Measurements from ENCODE around the gene SUSD6.

SUSD6 gene

GRCh38 chr14:69663300-69663643 lies 51.9 kb downstream of the SUSD6 start:
- Histone ChIP-seq H3K36me3 (replicated peaks; ENCODE audit: insufficient read depth, low read length) (no peaks in the 10 kb centered on the region), H2AFZ (ENCODE audit: low read length) (no peak overlapping the region), H3K4me1 (ENCODE audit: low read length) (peaks cover 3% of the 10 kb centered on the region; the same call in 1 of the 2 replicates), H3K4me3 (ENCODE audit: low read length) (no peak overlapping the region), H3K9me2 (replicated peaks; ENCODE audit: insufficient read depth, low read length) (no peaks in the 10 kb centered on the region), H3K27me3 (replicated peaks; ENCODE audit: insufficient read depth, low read length) (no peaks in the 10 kb centered on the region), H3K9me3 (replicated peaks; ENCODE audit: insufficient read depth, low read length) (no peaks in the 10 kb centered on the region), H3K79me2 (ENCODE audit: low read length) (peaks cover 81% of the 10 kb centered on the region), H3F3A (ENCODE audit: insufficient read depth, low read length) (no peaks in the 10 kb centered on the region), H3K27ac (ENCODE audit: low read length) (no peak overlapping the region), H4K20me1 (ENCODE audit: insufficient read depth, low read length) (no peaks in the 10 kb centered on the region), H3K9ac (ENCODE audit: low read length) (no peak overlapping the region), H3K4me2 (ENCODE audit: low read depth, low read length) (no peak overlapping the region)
- no peak for DNase-seq
- TF ChIP-seq EZH2 (optimal IDR thresholded peaks at IDR 0.05; ENCODE audit: low read depth, low read length) (no peak), EZH2phosphoT487 (IDR thresholded peaks at IDR 0.05; ENCODE audit: low read length) (no peak), CTCF (IDR thresholded peaks at IDR 0.05; ENCODE audit: low read length) (no peak)

DNA sequence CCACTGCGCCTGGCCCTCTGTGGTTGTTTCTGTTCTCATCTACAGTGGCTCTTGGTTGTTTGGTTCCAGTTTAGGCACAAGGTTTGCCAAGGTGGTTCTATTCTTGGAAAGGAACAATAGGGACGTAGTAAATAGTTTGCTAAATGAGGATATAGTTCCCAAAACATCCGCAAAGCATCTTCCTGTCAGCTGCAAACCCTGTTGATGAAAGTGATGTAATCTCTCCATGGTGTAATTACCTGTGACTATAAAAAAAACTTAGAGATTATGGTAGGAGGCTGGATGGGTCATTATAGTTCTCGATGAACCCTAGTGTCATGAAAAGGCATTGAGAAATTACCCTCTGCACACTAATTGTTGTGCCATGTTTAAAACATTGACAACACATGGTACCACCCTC lies 52.9 kb downstream of the SUSD6 start:
- no peaks in the 10 kb centered on the region for H3K27me3 ChIP-seq (replicated peaks; ENCODE audit: insufficient read depth, low read length)
- H3K4me2 ChIP-seq (ENCODE audit: low read depth, low read length): no peak overlapping the region
- H3K9me2 ChIP-seq (replicated peaks; ENCODE audit: insufficient read depth, low read length): no peaks in the 10 kb centered on the region
- no peaks in the 10 kb centered on the region for H4K20me1 ChIP-seq (ENCODE audit: insufficient read depth, low read length)
- H3K27ac ChIP-seq (ENCODE audit: low read length): no peak overlapping the region
- peaks cover 82% of the 10 kb centered on the region for H3K79me2 ChIP-seq (ENCODE audit: low read length)
- no peaks in the 10 kb centered on the region for H3K36me3 ChIP-seq (replicated peaks; ENCODE audit: insufficient read depth, low read length)
- DNase-seq: no peak
- H3K4me3 ChIP-seq (ENCODE audit: low read length): no peak overlapping the region
- H3K9ac ChIP-seq (ENCODE audit: low read length): no peak overlapping the region
- no peaks in the 10 kb centered on the region for H3F3A ChIP-seq (ENCODE audit: insufficient read depth, low read length)
- no peak overlapping the region for H2AFZ ChIP-seq (ENCODE audit: low read length)
- TF ChIP-seq EZH2 (optimal IDR thresholded peaks at IDR 0.05; ENCODE audit: low read depth, low read length) (no peak), CTCF (IDR thresholded peaks at IDR 0.05; ENCODE audit: low read length) (no peak), EZH2phosphoT487 (IDR thresholded peaks at IDR 0.05; ENCODE audit: low read length) (no peak)
- H3K4me1 ChIP-seq (ENCODE audit: low read length): peaks cover 3% of the 10 kb centered on the region; the same call in 1 of the 2 replicates
- no peaks in the 10 kb centered on the region for H3K9me3 ChIP-seq (replicated peaks; ENCODE audit: insufficient read depth, low read length)

GRCh38 chr14:69664865-69665526 lies 53.6 kb downstream of the SUSD6 start:
- H3K27ac ChIP-seq (ENCODE audit: low read length): no peak overlapping the region

More at GRCh38 chr14:69664865-69665526, 53.6 kb downstream of the SUSD6 start:
- DNase-seq: no peak
- H3K27me3 ChIP-seq (replicated peaks; ENCODE audit: insufficient read depth, low read length): no peaks in the 10 kb centered on the region
- no peaks in the 10 kb centered on the region for H3F3A ChIP-seq (ENCODE audit: insufficient read depth, low read length)
- H3K4me3 ChIP-seq (ENCODE audit: low read length): no peak overlapping the region
- no peaks in the 10 kb centered on the region for H3K9me3 ChIP-seq (replicated peaks; ENCODE audit: insufficient read depth, low read length)
- H3K79me2 ChIP-seq (ENCODE audit: low read length): peaks cover 86% of the 10 kb centered on the region
- no peaks in the 10 kb centered on the region for H3K36me3 ChIP-seq (replicated peaks; ENCODE audit: insufficient read depth, low read length)
- H2AFZ ChIP-seq (ENCODE audit: low read length): no peak overlapping the region
- no peaks in the 10 kb centered on the region for H4K20me1 ChIP-seq (ENCODE audit: insufficient read depth, low read length)
- H3K4me1 ChIP-seq (ENCODE audit: low read length): peaks cover 3% of the 10 kb centered on the region; the same call in 1 of the 2 replicates
- no peaks in the 10 kb centered on the region for H3K9me2 ChIP-seq (replicated peaks; ENCODE audit: insufficient read depth, low read length)
- H3K4me2 ChIP-seq (ENCODE audit: low read depth, low read length): no peak overlapping the region
- H3K9ac ChIP-seq (ENCODE audit: low read length): no peak overlapping the region
- TF ChIP-seq EZH2phosphoT487 (IDR thresholded peaks at IDR 0.05; ENCODE audit: low read length) (no peak), CTCF (IDR thresholded peaks at IDR 0.05; ENCODE audit: low read length) (no peak), EZH2 (optimal IDR thresholded peaks at IDR 0.05; ENCODE audit: low read depth, low read length) (no peak)

Measured in MM.1S (cell line).